ENCODE results near the gene PRRG2. TPM values are rescaled to one million over a fixed set of nuclear protein-coding genes. Genes with fewer than 3 reads are reported as not detected.
A peak's percentile ranks its signal among the peaks of the same experiment; 100 is the strongest.

PRRG2 gene
- total RNA-seq, 1 donor from 2014 or later, result 7.5 TPM

GRCh38 chr19:49589502-49589905 is 8.4 kb downstream of the PRRG2 start:
- no peak for DNase-seq

- DNase-seq, result peak; percentile 96
Observed at GRCh38 chr19:49590071-49590970, 9.2 kb downstream of the PRRG2 start.

- DNase-seq, result peak; percentile 73
Observed at GRCh38 chr19:49590971-49591730, 10.0 kb downstream of the PRRG2 start, which contains the start of gene PRR12. PRR12 (plus strand) TSS chr19:49591182; CDS start chr19:49591655, 473 bp downstream.

DNA sequence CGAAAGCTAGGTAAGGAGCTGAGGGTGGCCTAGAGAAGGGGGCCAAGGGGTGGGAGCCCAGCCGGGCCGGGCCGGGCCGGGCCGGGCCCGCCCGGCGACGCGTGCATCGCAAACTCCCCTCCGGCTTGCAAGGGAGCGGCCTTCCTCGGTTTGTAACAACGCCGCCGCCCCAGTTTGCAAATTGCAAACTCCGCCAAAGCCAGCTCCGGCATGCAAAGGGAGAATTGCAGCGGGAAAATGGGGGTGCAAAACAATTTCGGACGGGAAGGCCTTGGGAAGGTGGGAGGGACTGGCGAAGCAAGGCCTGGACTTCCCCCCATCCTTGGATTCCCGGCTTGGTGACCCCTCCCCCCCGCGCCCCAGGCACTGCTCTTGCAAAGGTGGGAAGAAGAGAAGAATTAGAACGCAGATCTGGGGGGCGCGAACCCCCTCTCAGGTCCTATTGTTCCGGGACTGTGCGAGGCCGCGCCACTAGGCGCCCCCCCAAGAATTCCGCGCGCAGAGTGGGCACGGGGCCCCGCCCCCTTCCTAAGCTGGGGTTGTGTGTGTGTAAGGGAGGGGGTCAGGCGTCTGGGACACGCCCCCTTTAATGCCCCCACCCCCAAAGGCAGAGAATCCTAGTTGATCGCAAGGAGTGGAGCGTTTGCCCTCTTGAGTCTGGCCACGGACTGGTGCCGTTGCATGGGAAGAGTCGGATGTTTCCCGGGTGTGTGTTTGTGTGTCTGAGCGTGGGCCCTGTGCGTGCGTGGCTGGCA is 10.8 kb downstream of the PRRG2 start:
- peak; percentile 48 for DNase-seq

DNA sequence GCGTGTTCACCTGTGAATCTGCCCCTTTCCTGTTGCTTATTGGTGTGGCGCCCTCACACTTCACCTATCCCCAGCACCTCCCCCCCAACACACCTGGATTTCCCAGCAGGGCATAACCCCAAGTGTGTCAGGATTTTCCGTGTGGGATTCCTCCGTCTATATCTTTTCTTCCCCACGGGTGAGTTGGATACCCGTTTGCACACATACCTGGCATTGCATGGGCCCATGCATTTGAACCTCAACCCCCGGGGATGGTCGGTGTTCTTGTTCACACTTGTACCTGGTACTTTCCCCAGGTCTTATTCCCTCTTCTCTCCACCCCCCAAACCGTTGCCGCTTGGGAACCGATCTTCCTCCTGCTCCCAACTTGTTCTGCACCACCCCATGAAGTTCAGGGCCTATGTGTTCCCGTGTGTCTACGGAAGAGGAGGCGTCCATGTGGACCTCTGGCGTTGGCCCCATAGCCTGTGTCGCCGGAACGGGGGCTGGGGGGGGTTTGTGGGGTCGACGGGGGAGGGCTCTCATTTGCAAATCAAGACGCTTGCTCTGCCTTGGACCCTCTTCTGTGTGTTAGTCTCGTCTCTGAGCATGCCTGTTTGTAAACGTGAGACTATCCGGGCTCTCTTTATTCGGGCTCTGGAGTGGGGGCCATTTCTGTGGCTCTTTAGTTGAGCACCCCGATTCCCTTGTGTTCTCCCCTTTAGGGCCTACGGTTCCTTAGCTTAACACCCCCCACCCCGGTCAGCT is 11.5 kb downstream of the PRRG2 start:
- no peak for DNase-seq

DNA sequence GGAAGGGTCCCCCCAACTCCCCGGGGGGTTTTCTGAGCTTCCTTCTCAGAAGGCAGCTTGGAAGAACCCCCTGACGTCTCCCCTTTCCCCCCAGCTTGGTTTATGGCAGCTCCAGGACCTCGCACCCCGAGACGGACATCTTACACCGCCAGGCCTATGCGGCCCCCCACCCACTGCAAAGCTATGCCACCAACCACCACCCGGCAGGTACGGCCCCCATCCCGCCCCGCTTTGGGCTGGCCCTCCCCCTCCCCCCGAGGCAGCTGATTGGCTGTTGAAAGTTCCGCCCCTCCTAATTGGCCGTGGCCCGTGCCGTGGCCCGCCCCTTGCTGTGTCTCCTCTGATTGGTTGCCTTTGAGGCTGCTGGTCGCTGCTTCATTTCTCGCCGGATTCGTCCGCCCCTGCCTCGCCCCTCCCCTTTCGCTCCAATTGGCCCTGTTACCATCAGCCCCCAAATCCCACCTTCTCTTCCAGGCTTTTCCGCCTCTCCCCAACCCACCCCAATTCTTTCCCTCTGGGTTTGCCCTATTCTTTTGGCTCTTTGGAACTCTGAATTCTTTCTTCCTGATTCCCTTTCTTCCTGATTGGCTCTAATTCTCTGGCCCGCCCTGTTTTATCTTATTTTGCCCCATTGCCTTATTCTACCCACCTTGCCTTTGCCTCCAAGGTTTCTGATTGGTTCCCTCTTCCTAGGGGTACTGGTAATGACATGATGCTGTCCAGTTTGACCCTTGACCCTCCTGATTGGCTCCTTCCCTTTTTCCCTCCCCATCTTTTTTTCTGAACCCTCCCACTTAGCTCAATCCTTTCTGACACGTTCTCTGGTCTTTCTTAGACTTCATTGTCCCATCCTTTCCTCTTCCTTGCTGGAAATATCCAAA is 12.4 kb downstream of the PRRG2 start:
- peak; percentile 95 for DNase-seq

GRCh38 chr19:49594157-49594992 is 13.3 kb downstream of the PRRG2 start:
- DNase-seq, result no peak

GRCh38 chr19:49594993-49595818 is 14.1 kb downstream of the PRRG2 start:
- no peak for DNase-seq

DNA sequence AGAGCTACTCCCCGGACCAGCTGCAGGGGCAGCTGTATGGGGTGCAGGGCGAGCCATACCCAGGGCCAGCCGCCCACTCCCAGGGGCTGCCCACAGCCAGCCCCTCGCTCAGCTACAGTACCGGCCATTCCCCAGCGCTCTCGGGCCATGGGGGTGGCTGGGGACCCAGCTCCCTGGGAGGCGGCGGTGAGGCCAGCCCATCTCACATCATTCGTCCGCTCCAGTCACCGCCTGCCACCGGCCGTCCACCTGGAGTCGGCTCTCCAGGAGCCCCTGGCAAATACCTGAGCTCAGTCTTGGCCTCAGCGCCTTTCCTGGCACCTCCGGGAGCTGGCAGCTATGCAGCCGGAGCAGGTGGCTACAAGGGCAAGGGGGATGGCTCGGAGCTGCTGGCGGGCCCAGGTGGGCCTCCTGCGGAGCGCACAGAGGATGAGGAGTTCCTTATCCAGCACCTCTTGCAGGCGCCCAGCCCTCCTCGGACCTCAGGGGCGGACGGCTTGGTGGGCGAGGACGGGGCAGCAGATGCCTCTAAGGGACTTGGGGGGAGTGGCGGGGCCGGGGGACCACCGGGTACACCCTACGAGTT is 14.8 kb downstream of the PRRG2 start:
- DNase-seq, result no peak

DNA sequence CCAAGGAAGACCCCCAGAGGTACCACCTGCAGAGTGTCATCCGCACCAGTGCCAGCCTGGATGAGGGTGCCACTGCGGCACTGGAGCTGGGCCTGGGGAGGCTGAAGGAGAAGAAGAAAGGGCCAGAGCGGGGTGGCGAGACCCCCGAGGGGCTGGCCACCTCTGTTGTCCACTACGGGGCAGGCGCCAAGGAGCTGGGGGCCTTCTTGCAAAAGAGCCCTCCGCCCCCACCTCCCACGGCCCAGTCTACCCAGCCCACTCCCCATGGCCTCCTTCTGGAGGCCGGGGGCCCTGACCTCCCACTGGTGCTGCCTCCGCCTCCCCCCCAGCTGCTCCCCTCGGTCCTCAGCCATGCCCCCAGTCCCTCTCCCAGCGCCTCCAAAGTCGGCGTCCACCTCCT is 15.3 kb downstream of the PRRG2 start:
- no peak for DNase-seq

GRCh38 chr19:49596954-49597702 is 16.0 kb downstream of the PRRG2 start:
- no peak for DNase-seq

GRCh38 chr19:49597703-49597974 is 16.5 kb downstream of the PRRG2 start:
- DNase-seq, result no peak

DNA sequence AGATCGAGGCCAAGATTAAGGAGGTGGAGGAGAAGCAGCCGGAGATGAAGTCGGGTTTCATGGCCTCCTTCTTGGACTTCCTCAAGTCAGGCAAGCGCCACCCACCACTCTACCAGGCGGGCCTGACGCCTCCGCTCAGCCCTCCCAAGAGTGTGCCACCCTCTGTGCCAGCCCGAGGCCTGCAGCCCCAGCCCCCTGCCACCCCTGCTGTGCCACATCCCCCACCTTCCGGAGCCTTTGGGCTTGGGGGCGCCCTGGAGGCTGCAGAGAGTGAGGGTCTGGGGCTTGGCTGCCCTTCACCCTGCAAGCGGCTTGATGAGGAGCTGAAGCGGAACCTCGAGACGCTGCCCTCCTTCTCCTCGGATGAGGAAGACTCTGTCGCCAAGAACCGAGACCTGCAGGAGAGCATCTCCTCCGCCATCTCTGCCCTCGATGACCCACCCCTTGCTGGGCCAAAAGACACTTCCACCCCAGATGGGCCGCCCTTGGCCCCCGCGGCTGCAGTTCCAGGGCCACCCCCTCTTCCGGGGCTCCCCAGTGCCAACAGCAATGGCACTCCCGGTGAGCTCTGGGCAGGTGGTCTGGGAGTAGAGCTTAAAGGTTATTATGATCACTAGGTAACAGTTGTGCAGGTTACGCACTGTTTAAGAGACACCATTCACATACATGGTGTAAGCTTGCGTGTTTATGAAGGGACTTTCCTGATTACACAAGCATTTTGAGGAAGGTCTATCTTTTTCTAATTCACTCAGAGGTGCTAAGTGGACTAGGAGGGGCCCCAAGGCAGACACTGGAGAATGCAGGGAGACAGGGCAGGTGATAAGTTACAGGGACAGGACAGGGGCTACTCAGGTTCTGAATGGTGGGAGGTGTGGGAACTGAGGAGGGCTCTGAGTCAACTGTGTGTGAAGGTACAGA is 18.5 kb downstream of the PRRG2 start:
- no peak for DNase-seq

GRCh38 chr19:49601482-49602038 is 20.4 kb downstream of the PRRG2 start:
- no peak for DNase-seq

DNA sequence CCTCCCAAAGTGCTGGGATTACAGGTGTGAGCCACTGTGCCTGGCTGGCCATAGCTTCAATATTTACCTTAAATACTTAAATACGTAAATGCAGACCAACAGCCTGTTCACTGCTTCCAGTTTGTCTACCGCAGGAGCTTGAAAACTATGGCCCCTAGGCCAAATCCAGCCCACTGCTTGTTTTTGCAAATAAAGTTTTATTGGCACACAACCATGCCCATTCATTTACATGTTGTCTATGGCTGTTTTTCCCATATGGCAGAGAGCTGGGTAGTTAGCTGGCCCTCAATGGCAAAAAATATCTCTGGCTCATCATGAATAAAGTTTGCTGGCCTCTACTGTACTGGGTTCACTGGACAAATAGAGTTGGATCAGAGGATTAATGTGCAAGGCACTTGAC is 21.7 kb downstream of the PRRG2 start:
- no peak for DNase-seq

DNA sequence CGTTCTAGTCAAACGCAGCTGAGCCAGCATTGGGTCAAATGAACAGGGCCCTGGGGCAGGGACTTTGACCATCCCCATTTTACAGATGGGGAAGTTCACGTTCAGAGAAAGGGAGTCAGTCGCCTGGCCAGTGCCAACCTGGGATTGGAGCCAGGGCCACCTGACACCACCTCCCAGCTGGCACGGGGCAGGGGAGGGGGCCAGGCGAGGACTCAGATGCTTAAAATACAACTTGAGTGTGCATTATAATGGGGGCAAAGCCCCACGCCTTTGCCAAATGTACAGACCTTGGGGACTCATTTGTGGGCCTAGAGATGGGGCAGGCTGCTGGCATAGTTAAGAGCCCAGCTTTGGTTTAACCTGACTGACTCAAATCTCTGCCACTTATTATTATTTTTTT is 24.5 kb downstream of the PRRG2 start:
- no peak for DNase-seq

Data from dermis blood vessel endothelial cell (primary cell).